ENCODE data around the gene GLOD4.

GLOD4 gene

DNA sequence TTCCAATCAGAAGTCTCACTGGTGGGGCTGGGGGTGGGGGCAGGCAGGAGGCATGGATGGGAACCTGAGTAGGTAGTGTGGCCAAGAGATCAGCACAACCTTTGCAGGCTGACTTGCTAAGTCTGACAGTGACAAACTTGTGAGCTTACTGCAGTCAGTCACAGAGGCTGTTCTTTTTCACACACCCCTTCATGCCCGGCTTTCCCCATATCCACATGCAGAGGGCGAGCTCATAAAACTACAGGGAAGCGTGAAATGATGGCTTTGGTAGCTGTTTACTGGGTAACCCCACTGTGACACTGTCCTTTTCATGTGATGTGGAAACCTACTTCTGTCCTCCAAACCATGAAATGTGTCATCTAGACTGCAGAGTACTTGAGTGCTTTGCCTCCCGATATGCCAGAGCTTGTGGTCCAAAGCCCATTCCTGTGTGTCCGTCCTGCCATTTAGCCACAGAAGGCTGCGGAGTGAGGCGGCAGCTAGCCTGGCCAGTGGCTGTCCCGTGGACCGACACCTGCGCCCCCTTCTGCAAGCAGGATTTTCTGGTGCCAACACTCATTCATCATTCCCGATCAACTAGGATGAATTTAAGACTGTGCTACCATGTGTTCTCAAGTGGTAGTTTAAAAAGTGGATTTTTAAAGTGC lies 39.8 kb downstream of the GLOD4 start:
- DNase-seq (ENCODE audit: low spot score) = no peak

DNA sequence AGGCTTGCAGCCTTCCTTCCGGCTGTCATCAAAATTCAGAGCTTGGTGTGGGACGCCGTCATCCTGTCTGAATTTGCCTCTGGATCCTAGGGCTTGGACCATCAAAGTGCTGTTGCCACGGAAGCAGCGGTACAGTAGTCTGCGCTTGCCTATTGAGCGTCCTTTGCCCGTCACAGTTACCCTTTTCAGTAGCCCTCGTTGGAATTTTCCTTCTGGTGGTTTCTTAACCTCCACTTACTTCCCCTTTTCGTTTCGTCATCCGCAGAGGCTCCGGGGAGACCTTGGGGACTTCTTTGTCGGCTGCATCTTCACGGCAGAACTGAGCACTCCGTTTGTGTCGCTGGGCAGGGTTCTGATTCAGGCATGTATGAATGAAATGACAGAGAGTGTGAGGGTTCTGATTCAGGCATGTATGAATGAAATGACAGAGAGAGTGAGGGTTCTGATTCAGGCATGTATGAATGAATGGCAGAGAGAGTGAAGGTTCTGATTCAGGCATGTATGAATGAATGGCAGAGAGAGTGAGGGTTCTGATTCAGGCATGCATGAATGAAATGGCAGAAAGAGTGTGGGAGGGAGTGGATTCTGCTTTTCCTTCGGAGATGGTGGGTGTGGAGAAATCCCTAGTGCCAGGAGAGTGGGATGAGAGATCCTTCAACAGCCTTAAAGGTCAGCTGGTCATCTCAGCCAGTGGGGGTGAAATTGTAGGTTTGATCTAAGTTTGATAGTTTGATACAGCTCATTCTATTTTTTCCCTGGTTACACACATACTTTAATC lies 41.7 kb downstream of the GLOD4 start:
- DNase-seq (ENCODE audit: low spot score) = no peak

DNA sequence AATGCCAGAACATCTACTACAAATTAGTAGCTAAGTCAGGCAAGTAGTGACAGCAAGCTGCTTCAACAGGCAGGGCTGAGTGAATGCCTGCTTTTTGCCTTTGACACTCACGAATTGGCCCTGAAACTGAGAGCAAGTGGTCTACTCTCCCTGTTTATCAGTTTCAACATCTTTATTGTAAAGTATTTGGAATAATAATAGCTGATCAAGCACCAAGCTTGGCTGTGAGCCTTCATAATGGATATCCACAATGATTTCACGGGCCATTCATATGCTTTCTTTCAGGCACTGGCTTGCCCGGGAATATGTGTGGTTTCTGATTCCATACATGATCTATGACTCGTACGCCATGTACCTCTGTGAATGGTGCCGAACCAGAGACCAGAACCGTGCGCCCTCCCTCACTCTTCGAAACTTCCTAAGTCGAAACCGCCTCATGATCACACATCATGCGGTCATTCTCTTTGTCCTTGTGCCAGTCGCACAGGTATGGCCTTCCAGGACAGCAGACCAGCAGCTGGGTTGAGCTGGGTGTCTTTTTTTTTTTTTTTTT lies 44.4 kb downstream of the GLOD4 start:
- DNase-seq (ENCODE audit: low spot score) = no peak

DNA sequence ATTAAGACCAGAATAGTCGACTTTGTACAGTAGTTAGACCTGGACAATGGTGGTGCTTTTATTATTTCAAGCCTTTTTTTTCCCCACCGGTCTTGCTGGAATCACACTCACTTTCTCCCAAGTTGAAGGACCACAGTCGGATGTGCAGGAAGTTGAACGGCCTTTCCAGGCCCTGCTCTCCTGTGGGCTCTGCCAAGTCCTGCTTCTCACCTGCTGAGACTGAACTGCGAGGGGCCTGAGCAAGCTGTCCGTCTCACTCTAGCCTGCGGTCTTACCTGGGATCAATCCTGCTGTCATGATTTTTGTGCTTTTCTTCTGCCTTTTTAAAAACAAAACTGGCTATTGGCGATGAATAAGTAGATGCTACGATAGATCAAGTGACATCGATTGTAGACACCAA lies 48.3 kb downstream of the GLOD4 start:
- no peak for DNase-seq (ENCODE audit: low spot score)

DNA sequence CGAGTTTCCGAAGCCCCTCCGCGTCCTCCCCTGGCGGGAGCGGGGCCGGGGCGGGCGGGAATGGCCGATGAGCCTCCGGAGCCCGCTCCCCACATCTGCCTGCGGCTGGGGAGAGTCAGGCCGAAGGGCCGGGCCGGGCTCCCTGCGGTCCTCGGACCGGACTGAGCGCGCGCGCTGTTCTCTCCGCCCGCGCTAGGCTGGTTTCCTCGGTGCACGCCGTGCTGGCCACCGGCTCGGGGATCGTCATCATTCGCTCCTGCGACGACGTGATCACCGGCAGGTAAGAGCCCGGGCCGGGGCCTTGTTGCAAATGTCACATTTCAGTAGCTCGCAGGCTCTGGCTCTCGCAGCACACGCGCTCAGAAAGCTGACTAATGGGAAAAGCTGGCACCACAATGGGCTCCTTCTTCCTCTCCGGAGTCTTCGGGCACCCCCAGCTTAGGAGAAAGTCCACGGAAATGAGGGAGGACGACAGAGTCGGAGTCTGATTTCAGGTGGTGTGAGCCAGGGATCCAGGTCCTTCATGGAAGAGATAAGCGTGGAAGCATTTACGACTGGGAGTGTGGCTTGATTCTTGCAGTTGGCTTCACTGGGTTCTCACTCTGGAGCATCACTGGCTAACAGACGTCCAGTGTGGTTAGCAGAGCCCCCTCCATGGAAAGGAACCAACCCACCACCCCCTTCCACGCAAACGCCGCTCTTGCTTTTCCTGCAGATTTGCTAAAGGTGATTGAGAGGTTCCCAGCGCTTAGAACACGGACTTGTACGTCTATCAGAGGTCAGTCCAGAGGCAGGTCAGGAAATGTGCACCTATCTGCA lies 49.0 kb downstream of the GLOD4 start:
- peak; percentile 54 for DNase-seq (ENCODE audit: low spot score)

DNA sequence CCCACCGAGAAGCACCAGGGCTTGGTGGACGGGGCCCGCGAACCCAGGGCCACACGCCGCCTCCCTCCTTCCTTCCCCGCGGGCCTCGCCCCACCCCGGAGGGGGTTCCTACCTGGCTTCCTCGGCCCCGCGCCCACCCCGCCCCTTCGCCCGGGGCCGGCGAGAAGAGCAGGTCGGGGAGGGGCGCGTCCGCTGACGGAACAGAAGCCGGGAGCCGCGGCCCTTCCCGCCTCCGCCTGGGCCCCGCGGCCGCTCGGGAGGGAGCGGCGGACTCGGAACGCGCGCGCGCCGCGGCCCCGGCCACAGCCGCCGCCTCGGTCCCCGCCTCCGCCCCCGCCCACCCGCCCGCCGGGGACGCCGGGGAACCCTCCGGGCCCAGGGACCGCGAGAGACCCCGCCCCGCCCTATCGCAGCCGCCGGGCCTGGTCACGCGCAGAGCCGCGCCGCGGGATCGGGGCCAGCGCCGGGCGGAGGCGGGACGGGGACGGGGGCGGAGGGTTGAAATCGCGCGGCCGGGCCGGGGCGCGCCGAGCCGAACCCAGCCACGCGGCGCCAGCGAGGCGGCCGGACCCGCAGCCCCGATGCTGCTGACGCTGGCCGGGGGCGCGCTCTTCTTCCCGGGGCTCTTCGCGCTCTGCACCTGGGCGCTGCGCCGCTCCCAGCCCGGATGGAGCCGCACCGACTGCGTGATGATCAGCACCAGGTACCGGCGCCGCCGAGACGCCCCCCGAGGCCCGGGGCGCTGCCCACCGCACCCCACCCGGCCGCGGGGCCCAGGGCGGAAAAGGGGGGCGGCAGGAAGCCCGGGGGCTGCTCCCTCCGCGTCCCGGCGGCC lies 49.8 kb downstream of the GLOD4 start, which contains the start of gene TLCD3A:
Gene TLCD3A, plus strand, starts transcription at position 530 of the 835 bp plus-strand sequence. Its CDS starts 52 bp downstream, at position 582.
- DNase-seq (ENCODE audit: low spot score) = peak; percentile 51

DNA sequence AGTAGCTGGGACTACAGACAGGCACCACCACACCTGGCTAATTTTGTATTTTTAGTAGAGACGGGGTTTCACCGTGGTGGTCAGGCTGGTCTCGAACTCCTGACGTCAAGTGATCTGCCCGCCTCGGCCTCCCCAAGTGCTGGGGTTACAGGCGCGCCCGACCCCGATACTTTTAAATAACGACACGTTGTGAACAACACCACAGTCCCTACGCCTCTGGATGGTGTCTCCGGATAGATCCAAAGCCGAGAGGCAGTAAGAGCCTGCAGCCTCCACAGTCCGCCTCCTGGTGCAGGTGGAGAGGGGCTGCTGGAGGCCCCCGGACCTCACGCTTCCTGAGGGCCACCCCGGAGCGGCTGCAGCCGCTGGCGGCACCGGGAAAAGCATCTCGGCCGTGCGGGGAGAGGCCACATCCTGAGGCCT lies 50.4 kb downstream of the GLOD4 start:
- DNase-seq (ENCODE audit: low spot score) = no peak

DNA sequence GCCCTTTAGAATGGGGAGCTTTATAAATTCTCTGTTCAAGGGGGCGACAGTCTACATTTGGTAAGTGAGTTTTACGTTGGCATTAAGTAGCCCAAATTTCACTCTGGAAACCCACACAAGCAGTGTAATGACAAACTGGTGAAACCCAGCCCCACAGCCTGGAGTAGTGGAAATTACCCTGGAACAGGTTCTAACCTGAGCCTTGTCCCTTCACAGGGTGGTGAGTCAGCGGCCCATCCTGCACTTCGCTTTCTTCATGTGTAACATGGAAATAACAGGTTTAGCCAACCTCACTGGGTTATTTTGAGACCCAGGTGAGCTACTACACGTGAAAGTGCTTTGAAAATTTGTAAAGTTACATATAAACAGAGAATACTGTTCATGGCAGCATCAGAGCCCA lies 53.2 kb downstream of the GLOD4 start:
- no peak for DNase-seq (ENCODE audit: low spot score)

DNA sequence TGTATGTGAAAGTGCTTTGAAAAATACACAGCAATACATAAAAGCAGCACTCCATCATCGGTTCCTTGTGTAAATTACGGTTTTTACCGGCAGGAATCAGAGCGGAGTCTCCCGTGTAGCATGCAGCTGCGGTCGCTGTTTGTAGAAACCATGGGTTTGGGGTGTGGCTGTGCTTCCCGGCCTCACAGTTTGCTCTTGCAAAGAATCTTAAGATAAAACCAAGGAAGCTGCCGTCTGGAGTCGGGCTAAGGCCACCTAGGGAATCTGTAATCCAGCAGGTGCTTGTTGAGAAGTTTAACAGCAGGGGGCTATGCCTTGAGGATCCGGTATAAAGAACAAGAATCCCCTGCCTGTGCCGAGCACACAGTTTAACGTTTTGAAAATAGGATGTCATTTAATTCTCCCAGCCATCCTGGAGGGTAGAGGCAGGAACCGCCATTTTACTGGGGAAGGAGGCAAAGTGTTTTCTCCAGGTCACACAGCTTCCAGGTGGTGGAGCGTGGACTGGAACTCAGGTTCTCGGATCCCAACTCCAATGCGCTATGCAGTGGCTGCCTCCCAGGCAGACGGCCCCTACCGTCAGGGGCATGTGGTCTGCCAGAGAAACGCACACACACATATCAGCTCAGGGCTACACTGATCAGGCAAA lies 55.7 kb downstream of the GLOD4 start:
- DNase-seq (ENCODE audit: low spot score) = no peak

DNA sequence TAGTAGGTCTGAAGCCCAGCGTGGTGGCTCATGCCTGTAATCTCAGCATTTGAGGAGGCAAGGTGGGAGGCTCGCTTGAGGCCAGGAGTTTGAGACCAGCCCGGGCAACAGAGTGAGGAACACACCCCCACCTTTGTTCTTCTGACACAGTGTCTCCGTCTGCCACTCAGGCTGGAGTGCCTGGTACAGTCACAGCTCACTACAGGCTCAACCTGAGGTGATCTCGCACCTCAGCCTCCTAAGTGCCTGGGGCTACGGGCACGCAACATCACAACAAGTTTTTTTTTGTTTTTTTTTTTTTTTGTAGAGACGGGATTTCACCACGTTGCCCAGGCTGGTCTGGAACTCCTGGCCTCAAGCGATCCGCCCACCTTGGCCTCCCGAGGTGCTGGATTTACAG lies 56.3 kb downstream of the GLOD4 start:
- no peak for DNase-seq (ENCODE audit: low spot score)

DNA sequence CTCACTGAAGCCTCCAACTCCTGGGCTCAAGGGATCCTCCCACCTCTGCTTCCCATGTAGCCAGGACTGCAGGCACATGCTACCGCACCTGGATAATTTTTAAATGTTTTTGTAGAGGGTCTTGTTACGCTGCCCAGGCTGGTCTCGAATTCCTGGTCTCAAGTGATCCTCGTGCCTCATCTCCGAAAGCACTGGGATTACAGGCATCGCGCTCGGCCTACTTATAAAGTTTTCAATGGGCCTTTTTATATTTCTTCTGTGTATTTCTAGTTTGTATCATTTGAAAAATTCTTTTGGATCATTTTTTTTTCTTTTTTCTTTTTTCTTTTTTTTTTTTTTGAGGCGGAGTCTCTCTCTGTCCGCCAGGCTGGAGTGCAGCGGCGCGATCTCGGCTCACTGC lies 57.0 kb downstream of the GLOD4 start:
- DNase-seq (ENCODE audit: low spot score) = no peak

DNA sequence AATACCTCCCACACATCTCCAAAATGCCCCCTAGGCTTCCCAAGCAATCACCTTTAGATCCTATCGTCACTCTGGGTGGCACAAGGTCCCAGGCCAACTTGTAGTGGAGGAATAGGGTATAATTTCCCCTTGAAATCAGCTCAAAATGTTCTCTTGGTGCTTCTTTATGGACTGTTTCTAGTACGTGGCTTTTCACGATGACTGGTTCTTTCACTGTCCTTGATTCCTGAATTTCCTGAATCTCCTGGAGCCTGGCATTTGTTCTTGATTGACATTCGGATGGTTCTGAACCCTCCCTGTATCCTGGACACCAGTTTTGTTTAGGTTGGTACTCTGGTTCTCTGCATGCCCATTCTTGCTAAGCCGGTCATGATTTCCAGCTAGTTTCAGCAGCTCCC lies 60.5 kb downstream of the GLOD4 start:
- DNase-seq (ENCODE audit: low spot score) = peak; percentile 22

DNA sequence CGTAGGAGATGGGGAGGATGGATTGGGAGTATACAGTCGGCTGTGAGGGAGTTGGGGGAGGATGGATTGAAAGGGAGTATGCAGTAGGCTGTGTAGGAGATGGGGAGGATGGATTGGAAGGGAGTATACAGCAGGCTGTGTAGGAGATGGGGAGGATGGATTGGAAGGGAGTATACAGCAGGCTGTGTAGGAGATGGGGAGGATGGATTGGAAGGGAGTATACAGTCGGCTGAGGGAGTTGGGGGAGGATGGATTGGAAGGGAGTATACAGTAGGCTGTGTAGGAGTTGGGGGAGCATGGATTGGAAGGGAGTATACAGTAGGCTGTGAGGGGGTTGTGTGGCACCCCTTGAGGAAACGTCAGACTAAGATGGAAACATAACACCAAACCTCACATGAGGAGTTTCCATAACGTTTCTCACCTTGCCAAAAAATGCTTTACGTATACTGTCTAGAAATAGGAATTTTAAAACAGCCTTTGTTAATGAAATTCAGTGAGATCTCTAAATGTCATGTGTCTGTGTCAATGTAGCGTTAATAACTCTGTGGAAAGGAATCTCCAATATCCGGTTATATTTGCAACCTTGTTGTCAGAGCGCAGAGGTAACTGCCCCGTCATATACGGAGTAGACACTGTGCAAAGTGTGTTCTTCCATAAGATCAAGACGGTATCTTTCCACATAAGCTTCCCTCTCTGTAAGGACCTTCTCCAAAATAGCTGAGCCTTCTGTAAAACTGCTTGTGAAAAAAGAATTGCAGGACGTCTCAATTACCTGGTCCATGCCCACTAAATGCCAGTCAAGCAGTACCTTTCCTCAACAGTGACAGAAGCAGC lies 61.2 kb downstream of the GLOD4 start:
- peak; percentile 13 for DNase-seq (ENCODE audit: low spot score)

DNA sequence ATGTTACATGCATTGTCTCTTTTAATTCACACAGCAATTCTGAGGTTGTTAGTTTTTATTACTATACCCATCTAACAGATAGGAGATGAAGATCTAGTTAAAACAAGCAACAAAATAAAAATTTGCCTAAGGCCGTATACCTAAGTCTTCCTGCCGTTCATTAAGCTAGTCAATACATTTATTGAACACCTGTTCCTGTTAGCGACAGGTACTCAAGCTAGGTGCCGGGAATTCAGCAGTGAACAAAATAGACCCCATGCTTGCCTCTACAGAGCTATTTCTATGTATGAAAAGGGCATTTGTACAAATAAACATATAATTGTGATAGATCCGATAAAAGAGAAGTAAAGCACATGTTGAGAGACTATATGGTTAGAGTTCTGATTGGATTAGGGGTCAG lies 64.0 kb downstream of the GLOD4 start:
- no peak for DNase-seq (ENCODE audit: low spot score)

Measured in SW480 (cell line).